Stimulated activated CD4-positive, alpha-beta T cell treated with anti-CD3 and anti-CD28 coated beads, Interleukin-1b, Interleukin-23, amount 100 ng/mL, for 4 hours (primary cell): Measurements from ENCODE around the gene PCDH1.

Source experiments
- DNase-seq, 2 donors: peaks; one replicate each; pipeline ENCODE4 v3.0.0-alpha.2; 2020; ENCODE audit warnings: low read depth in 2 of 2

PCDH1 gene

GRCh38 chr5:141853895-141854626 is 24.1 kb downstream of the PCDH1 start:
- no peak for DNase-seq

GRCh38 chr5:141852448-141852847 is 25.8 kb downstream of the PCDH1 start:
- DNase-seq = no peak

- DNase-seq = no peak
Observed at GRCh38 chr5:141851195-141851874, 26.9 kb downstream of the PCDH1 start.

- DNase-seq = no peak
Observed at GRCh38 chr5:141850786-141851185, 27.4 kb downstream of the PCDH1 start.

- peak; percentile 16 to 26 for DNase-seq
Observed at GRCh38 chr5:141850244-141850768, 27.9 kb downstream of the PCDH1 start.

GRCh38 chr5:141849415-141850243 is 28.6 kb downstream of the PCDH1 start:
- DNase-seq = peak; percentile 50 to 68

GRCh38 chr5:141848744-141849414 is 29.3 kb downstream of the PCDH1 start:
- peak; percentile 15 to 32 for DNase-seq

GRCh38 chr5:141846031-141846430 is 32.2 kb downstream of the PCDH1 start:
- DNase-seq = no peak

- DNase-seq = peak in 1 of 2 donors; percentile 31
Observed at GRCh38 chr5:141845371-141845851, 32.8 kb downstream of the PCDH1 start.

GRCh38 chr5:141844414-141845097 is 33.7 kb downstream of the PCDH1 start:
- no peak for DNase-seq

- no peak for DNase-seq
Observed at GRCh38 chr5:141843156-141843927, 34.9 kb downstream of the PCDH1 start.

- no peak for DNase-seq
Observed at GRCh38 chr5:141841378-141842180, 36.6 kb downstream of the PCDH1 start.

- DNase-seq = no peak
Observed at GRCh38 chr5:141840826-141841360, 37.3 kb downstream of the PCDH1 start.

GRCh38 chr5:141840280-141840812 is 37.9 kb downstream of the PCDH1 start:
- DNase-seq = no peak

GRCh38 chr5:141839015-141839513 is 39.1 kb downstream of the PCDH1 start:
- DNase-seq = no peak

- no peak for DNase-seq
Observed at GRCh38 chr5:141838326-141839014, 39.7 kb downstream of the PCDH1 start.

- DNase-seq = no peak
Observed at GRCh38 chr5:141835928-141836670, 42.1 kb downstream of the PCDH1 start.
